D721Med (cell line): ENCODE results near the gene SALL4.
"Not testable (repeated sequence)": the region's sequence is repeated elsewhere in the genome, so short reads cannot be mapped to it uniquely, and the experiment has no call there.

Source experiments
- DNase-seq: peaks from one replicate; pipeline ENCODE4 v3.0.0; 2011; ENCODE audit warnings: low spot score; ENCODE audit not compliant: insufficient read length
- FAIRE-seq: peaks from 2 replicates; lab custom pipeline; 2011; peaks lifted over from hg19 to GRCh38; lab: Jason Lieb, UNC
- CTCF ChIP-seq: IDR thresholded peaks from 2 replicates; pipeline ENCODE4 v1.5.1; 2012; ENCODE audit warnings: mild to moderate bottlenecking, control low read depth; ENCODE audit not compliant: insufficient read depth; ENCODE audit errors: missing control alignments

SALL4 gene

GRCh38 chr20:51745804-51746203 is 56.5 kb downstream of the SALL4 start:
- DNase-seq (no peak), FAIRE-seq (no peak)
- no peak for TF ChIP-seq CTCF

- no peak for DNase-seq
- no peak for FAIRE-seq
- no peak for TF ChIP-seq CTCF
Observed at GRCh38 chr20:51740838-51741237, 61.5 kb downstream of the SALL4 start.

- FAIRE-seq, DNase-seq: not testable (repeated sequence)
Observed at GRCh38 chr20:51740308-51740707, 62.0 kb downstream of the SALL4 start.

GRCh38 chr20:51739722-51740249 is 62.5 kb downstream of the SALL4 start:
- TF ChIP-seq CTCF: no peak
- FAIRE-seq (no peak), DNase-seq (no peak)

GRCh38 chr20:51738877-51739447 is 63.4 kb downstream of the SALL4 start:
- DNase-seq (no peak), FAIRE-seq (no peak)

GRCh38 chr20:51738261-51738660 is 64.1 kb downstream of the SALL4 start:
- not testable (repeated sequence) for FAIRE-seq, DNase-seq

More at GRCh38 chr20:51738877-51739447, 63.4 kb downstream of the SALL4 start:
- no peak for TF ChIP-seq CTCF

- no peak for TF ChIP-seq CTCF
- DNase-seq (no peak), FAIRE-seq (no peak)
Observed at GRCh38 chr20:51736947-51737346, 65.4 kb downstream of the SALL4 start.

- no peak for TF ChIP-seq CTCF
- no peak for DNase-seq
- no peak for FAIRE-seq
Observed at GRCh38 chr20:51735728-51736600, 66.4 kb downstream of the SALL4 start.
